HG03460 (cell line): Measurements from ENCODE around the gene MGMT.
"Not testable (repeated sequence)": the region's sequence is repeated elsewhere in the genome, so short reads cannot be mapped to it uniquely, and the experiment has no call there.

ENCODE experiments used
- ATAC-seq: cut with Tn5 transposase; IDR thresholded peaks from one replicate; pipeline ENCODE4 v1.9.1; 2021; ENCODE audit not compliant: unreplicated experiment

MGMT gene

GRCh38 chr10:129466703-129467358 lies at the start of gene MGMT:
TSS of gene MGMT (plus strand) at chr10:129467241.
- peak; percentile 90 for ATAC-seq

DNA sequence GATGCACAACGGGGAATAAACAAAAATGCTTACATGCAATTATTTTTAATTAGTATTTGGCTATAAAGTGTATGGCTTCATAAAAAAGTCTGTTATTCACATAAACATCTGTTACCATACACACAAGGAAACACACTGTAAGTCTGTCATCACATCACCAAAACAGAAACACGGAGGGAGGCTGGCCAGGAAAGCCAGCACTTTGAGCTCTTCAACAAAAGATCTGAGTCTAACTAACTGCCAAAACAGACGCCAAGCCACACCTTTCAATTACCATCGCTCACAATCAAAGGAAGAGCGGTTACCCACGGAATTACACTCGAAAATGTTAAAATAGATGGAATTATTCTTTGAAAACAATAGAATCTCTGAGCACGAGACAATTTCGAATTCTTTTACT lies 49.2 kb upstream of the MGMT start:
- no peak for ATAC-seq

DNA sequence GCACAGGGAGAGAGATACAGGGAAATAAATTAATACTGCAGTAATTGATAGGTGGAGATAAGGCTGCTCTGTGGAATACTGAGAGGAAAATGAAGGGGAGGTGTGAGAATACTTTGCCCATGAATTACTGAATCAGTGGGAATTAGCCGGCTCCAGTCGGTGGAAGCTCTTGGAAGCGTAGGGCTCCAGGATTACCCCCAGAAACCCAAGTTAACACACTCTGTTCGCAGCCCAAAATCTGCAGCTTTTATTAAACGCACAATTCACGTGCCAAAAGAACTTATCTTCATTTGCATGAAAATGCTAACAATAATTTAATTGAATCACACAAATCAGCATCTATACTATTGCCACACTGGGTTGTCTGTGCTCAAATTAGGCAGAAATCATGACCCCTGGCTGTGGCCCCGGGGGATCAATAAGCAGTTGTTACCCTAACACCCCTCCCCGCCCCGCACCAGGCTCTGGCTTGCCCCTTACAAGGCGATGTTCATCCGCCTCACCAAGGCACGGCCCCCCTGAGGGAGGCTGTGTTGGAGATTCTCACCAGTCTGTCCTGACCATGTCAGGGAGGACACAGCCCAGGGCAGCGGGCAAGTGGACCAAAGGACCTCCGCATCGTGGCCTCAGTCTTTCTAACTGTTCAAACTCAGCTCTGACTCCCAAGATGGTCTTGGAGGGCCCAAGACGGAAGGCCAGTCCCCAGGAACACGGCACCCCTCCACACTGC lies 48.4 kb upstream of the MGMT start:
- ATAC-seq = no peak

GRCh38 chr10:129419397-129419796 lies 47.6 kb upstream of the MGMT start:
- no peak for ATAC-seq

DNA sequence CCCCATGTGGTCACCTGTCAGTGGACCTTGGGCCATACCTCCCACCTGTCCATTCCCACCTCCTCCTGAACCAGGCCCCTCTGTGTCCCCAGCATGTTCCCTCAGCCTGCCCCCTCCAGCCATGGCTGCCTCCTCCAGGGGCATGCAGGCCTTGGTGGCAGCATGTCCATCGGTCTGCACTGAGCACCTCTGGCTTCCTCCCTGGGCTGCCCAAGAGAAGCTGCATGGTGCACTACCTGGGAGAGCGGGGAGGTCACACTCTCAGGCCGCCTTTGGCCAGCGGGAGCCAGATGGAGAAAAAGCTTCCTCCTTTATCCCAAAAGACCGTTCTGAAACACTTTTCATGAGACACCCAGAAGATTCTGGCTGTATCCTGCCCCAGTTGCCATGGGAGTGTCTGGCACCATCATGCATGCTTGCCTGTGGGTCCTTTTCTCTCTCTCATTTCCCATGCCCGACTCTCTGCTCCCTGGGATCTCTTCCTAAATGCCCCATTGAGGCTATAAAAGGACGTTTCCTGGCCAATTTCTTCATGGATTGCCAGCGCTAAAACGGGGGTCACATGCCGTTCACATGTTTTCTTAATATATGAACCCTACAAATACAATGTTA lies 45.5 kb upstream of the MGMT start:
- ATAC-seq = no peak

- ATAC-seq = no peak
Measured at GRCh38 chr10:129424978-129425377, 42.1 kb upstream of the MGMT start.

- ATAC-seq = no peak
Measured at GRCh38 chr10:129426606-129427005, 40.4 kb upstream of the MGMT start.

DNA sequence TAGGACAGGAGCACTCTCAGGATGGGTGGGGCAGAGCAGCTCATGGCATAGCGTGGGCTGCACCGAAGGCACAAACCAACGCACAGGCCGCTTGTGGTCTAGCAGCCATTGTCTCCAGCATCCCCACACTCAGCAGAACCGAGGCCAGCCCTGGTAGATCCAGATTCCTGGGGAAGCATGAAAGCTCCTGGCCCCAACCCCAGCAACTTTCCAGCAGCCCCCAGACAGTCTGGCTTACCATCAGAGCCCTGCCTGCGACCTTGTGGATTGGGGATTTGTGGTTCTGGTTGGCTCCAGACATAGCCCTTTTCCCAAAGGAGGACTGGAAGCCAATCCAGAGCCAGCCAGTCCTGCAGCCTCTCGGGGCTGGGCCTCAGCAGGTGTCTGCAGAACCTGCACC lies 33.8 kb upstream of the MGMT start:
- ATAC-seq = no peak

DNA sequence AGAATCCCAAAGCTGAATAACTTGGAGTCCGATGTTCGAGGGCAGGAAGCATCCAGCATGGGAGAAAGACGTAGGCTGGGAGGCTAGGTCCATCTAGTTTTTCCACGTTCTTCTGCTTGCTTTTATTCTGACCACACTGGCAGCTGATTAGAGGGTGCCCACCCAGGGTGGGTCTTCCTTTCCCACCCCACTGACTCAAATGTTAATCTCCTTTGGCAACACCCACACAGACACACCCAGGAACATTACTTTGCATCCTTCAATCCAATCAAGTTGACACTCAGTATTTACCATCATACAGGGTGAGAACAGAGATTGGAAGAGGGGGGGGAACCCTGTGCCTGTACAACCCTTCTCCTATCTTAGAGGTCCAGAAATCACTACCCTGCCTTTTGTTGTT lies 31.3 kb upstream of the MGMT start:
- ATAC-seq = not testable (repeated sequence)

DNA sequence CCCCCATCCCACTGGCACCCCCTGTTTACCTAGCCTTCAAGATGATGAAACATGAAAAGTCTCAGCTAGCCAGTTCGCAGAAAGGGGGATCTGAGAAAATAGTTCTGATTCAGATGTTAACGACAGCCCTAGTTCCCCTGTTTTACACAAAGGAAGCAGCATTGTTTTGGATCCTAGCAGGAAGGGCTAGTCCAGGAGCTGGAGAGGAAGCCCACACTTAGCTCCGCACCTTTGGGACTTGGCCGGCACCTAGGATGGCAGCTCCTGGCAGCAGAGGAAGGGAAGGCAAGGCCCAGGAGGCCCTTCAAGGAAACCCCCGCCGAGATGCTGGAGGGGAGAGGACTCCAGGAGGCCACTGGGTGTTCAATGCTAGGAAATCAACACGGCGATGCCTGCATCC lies 29.0 kb upstream of the MGMT start:
- no peak for ATAC-seq

DNA sequence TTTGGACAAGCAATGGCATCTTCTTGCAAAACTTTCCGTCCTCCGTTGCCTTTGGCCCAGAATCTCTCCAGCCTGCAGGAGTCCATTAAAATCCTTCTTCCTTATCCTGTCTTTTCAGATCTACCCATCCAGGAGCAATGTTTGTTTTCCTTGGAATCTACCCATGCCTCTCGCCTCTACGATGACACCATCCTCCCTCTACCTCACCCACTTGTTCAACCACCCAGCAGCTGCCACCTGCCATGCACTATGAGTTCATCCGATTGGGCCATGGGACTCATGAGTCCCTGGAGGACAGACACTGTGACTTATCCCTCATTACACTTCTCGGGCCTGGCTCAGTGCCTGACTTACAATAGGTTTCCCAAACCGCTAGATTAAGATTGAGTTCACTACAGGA lies 26.8 kb upstream of the MGMT start:
- ATAC-seq = no peak

DNA sequence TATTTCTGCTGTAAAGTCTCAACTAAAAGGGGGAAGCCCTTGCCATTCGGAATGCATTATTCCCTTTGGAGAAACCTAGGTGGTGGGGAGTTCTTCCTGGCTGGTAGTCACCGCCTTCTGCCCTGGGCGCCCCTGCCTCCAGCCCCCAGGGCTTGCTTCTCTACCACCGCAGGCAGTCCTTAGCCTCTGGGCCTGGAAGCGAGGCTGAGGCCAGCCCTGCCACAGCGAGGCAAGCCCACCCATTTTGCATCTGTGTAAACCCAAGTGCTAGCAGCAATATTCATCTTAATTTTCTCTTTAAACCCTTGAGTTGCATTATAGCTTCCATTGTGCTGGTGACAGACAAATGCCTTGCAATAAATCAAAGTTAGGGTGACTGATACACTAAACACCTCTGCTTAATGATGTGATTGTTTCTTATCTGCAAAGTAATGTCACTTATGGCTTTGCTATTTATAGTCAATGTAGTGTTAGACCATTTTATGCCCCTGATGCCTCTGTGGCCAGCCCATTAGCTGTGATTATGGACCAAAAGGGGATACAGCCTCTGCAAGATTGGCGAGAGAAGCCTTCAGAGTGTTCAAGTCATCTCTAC lies 26.2 kb upstream of the MGMT start:
- no peak for ATAC-seq

GRCh38 chr10:129441372-129442009 lies 25.6 kb upstream of the MGMT start:
- ATAC-seq = no peak

GRCh38 chr10:129442866-129443265 lies 24.2 kb upstream of the MGMT start:
- ATAC-seq = no peak

DNA sequence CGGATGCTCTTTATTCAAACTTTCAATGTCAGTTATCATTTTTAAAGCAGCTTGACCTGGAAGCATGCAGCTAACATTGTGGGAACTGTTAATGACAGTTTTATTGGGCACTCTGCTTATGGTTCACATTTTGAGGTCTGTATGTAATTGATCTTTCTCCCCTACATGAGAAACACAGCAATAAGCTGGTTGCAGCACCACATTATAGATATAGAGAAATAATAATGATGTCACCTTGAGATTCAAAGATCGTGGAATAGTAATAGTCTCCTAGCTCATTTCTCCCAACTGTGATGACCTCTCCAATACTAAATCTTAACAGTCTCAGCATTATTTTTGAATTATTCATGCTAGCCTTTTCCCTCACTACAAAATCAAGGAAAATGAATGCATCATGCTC lies 22.7 kb upstream of the MGMT start:
- no peak for ATAC-seq

- ATAC-seq = no peak
Measured at GRCh38 chr10:129445436-129446182, 21.4 kb upstream of the MGMT start.

DNA sequence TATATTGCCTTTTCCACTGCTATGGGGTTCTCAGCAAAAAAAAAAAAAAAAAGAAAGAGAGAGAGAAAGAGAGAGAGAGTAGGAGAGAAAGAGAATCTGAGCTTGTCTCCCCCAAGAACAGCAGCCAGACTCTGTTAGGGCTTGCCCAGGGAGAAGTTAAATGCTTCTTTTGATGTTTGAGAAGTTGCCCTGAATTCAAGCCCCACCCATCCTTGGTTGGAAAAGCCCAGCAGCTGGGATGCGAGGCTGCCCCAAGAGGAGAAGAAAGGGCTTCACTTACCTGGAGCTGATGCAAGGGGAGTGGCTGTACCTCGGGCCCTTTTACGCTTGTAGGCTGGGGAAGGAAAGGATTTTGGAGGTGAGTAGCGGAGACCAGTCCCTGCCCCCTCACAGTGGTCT lies 20.9 kb upstream of the MGMT start:
- ATAC-seq = no peak

DNA sequence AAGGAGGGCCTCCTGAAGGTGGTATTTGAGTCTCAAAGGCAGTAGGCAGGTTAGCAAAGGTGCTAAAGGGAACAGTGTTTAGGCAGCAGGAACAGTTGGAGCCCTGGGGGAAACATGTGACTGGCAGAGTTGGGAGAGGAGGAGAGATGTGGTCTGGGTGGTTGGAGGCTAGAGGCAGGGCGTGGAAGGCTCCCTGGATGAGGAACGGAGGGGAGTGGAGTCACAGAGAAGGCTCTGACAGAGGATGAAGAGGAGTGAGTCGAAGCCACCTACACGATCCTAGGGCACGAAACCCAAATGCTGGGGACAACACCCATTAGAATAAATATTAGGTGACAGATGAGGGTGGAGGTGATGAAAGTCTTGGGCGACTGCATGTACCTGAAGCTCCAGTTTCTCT lies 19.6 kb upstream of the MGMT start:
- ATAC-seq = no peak

DNA sequence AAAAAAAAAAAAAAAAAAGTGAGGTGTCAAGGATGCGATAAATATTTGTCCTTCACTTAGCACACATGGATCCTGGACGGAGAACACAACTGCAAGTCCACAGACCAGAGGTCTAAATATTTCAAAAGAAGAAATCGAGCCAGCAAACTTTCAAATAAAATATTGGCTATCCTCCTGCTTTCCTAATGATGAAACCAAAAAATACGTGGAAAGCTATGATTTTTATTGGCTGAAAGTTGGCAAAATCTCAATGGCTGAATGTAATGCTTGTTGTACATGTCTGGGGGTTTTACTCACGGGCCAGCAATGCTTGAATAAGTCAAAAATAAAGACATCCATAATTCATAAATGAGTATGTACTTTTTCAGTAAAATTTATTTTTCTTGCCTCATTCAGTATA lies 19.0 kb upstream of the MGMT start:
- no peak for ATAC-seq

DNA sequence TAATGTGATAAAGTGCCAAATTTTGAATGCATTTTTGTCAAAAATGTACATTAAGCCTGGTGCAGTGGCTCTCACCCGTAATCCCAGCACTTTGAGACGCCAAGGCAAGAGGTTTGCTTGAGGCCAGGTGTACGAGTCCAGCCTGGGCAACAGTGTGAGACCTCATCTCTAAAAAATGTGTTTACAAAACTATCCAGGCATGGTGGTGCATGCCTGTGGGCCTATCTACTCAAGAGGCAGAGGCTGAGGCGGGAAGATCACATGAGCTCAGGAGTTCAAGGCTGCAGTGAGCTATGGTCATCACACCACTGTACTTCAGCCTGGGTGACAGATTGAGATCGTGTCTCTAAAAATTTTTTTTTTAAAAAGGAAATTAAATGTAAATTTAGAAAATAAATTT lies 18.5 kb upstream of the MGMT start:
- no peak for ATAC-seq

- no peak for ATAC-seq
Measured at GRCh38 chr10:129449893-129450292, 17.1 kb upstream of the MGMT start.
